Hepatocyte (in vitro differentiated cells): ENCODE data around the gene TSPEAR. TPM values are rescaled to one million over a fixed set of nuclear protein-coding genes. Genes with fewer than 3 reads are reported as not detected.

Experiments used
- DNase-seq: peaks from one replicate; pipeline ENCODE4 v3.0.0-alpha.2; 2016; ENCODE audit warnings: low spot score
- H2AFZ ChIP-seq: fragments of 200-600 bp; sonication (generic); 2 replicates; pipeline ENCODE4 v1.6.0; 2016; ENCODE audit warnings: antibody characterized with exemption, mild to moderate bottlenecking
- H3K27ac ChIP-seq: fragments of 200-600 bp; sonication (generic); 2 replicates; pipeline ENCODE4 v1.5.1; 2016; ENCODE audit warnings: mild to moderate bottlenecking
- H3K27me3 ChIP-seq: fragments of 200-600 bp; sonication (generic); 2 replicates; pipeline ENCODE4 v1.6.1; 2016
- H3K36me3 ChIP-seq: fragments of 200-600 bp; sonication (generic); replicated peaks from 2 replicates; pipeline ENCODE4 v1.5.1; 2016; ENCODE audit warnings: low read depth; ENCODE audit not compliant: insufficient read depth
- H3K4me1 ChIP-seq: fragments of 200-600 bp; sonication (generic); 2 replicates; pipeline ENCODE4 v1.5.1; 2016; ENCODE audit warnings: mild to moderate bottlenecking, moderate library complexity; ENCODE audit not compliant: insufficient read depth
- H3K4me2 ChIP-seq: fragments of 200-600 bp; sonication (generic); 2 replicates; pipeline ENCODE4 v1.6.0; 2016
- H3K4me3 ChIP-seq: fragments of 200-600 bp; sonication (generic); 2 replicates; pipeline ENCODE4 v1.5.1; 2016; ENCODE audit warnings: mild to moderate bottlenecking
- H3K79me2 ChIP-seq: fragments of 200-600 bp; sonication (generic); 2 replicates; pipeline ENCODE4 v1.6.0; 2017; ENCODE audit warnings: mild to moderate bottlenecking
- H3K9me2 ChIP-seq: fragments of 200-600 bp; sonication (generic); replicated peaks from 2 replicates; pipeline ENCODE4 v1.6.0; 2017; ENCODE audit warnings: mild to moderate bottlenecking; ENCODE audit not compliant: insufficient read depth
- H3K9me3 ChIP-seq: fragments of 200-600 bp; sonication (generic); 2 replicates; pipeline ENCODE4 v1.5.1; 2016; ENCODE audit warnings: low read depth, mild to moderate bottlenecking
- H4K20me1 ChIP-seq: fragments of 200-600 bp; sonication (generic); 2 replicates; pipeline ENCODE4 v1.6.0; 2016; ENCODE audit warnings: mild to moderate bottlenecking; ENCODE audit not compliant: insufficient read depth, poor library complexity, severe bottlenecking
- EZH2 ChIP-seq: fragments of 200-600 bp; sonication (generic); IDR thresholded peaks from 2 replicates; pipeline ENCODE4 v1.6.1; 2016; ENCODE audit warnings: antibody characterized with exemption, mild to moderate bottlenecking, borderline replicate concordance
- EZH2phosphoT487 ChIP-seq: fragments of 200-600 bp; sonication (generic); IDR thresholded peaks from one replicate; pipeline ENCODE4 v1.6.1; 2018; ENCODE audit warnings: antibody characterized with exemption, mild to moderate bottlenecking, low read depth, moderate library complexity; ENCODE audit not compliant: unreplicated experiment, severe bottlenecking
- WGBS: methylation state at CpG from one replicate; pipeline ENCODE4 v1.1.6; 2016; ENCODE audit warnings: low lambda C conversion rate; ENCODE audit errors: missing lambda C conversion rate; 5-methylcytosine and 5-hydroxymethylcytosine counted together
- polyA plus RNA-seq: library from polyadenylated mRNA; unstranded; fragments of >200 nt; fragmentation: Nextera tagmentation; extraction: Ambion mirVana; gene quantifications from 2 replicates; pipeline ENCODE4 v1.2.1, GENCODE V29; 2016
- total RNA-seq: library from RNA; depleted of rRNA; stranded (reverse); fragments of >200 nt; gene quantifications from 2 replicates; pipeline ENCODE4 v1.2.3, GENCODE V29; 2014
- TF ChIP-seq, protein P1 (sequence below): fragments of 200-600 bp; sonication (generic); IDR thresholded peaks from 2 replicates; pipeline ENCODE4 v1.5.1; 2016; ENCODE audit warnings: antibody characterized with exemption, mild to moderate bottlenecking; ENCODE audit not compliant: poor library complexity

Gene TSPEAR
- total and polyA plus RNA-seq, 2 experiments from 2014 or later: 0.35 TPM; not detected in 1

DNA sequence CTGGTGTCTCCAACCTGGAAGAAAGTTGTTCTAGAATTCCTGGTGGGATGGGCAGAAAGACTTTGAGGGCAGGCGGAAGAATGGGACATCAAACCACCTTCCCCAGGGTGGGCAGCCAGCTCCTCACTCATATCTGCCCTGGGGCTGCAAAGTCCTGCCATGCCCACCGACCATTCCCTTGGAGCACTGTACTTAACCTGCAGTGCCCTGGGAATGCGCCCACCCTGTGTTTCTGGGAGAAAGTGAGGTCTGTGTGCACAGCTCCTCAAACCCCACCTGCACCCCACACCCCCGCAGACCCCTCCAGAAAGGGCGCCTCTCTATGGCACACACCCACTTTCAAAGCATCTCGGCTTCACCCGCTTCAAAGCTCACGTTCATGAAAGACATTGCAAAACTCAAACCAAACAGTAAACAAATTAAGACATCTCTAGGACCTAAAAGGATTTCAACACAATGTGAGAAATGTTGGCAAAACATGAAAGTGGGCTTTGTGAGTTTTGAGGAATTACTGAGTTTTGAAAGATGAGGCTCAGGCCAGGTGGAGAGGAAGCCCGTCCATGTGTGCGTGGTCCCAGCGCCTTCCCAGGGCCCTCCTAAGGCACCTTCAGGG, 196.5 kb downstream of the TSPEAR start:
- peaks cover 3% of the 10 kb centered on the region for H3K4me1 ChIP-seq
- 75% methylated on average over 10 of the region's 11 CpGs for WGBS
- no peak overlapping the region for H3K4me3 ChIP-seq
- no peaks in the 10 kb centered on the region for H3K79me2 ChIP-seq
- no peak for TF ChIP-seq EZH2
- TF ChIP-seq, protein P1, sequence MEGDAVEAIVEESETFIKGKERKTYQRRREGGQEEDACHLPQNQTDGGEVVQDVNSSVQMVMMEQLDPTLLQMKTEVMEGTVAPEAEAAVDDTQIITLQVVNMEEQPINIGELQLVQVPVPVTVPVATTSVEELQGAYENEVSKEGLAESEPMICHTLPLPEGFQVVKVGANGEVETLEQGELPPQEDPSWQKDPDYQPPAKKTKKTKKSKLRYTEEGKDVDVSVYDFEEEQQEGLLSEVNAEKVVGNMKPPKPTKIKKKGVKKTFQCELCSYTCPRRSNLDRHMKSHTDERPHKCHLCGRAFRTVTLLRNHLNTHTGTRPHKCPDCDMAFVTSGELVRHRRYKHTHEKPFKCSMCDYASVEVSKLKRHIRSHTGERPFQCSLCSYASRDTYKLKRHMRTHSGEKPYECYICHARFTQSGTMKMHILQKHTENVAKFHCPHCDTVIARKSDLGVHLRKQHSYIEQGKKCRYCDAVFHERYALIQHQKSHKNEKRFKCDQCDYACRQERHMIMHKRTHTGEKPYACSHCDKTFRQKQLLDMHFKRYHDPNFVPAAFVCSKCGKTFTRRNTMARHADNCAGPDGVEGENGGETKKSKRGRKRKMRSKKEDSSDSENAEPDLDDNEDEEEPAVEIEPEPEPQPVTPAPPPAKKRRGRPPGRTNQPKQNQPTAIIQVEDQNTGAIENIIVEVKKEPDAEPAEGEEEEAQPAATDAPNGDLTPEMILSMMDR: no peak
- no peak for TF ChIP-seq EZH2phosphoT487
- no peaks in the 10 kb centered on the region for H3K9me3 ChIP-seq
- no peaks in the 10 kb centered on the region for H3K9me2 ChIP-seq
- H4K20me1 ChIP-seq: no peaks in the 10 kb centered on the region
- no peak for DNase-seq
- H3K4me2 ChIP-seq: no peak overlapping the region
- H3K27ac ChIP-seq: no peak overlapping the region
- H3K27me3 ChIP-seq: no peaks in the 10 kb centered on the region
- no peaks in the 10 kb centered on the region for H3K36me3 ChIP-seq
- no peak overlapping the region for H2AFZ ChIP-seq

DNA sequence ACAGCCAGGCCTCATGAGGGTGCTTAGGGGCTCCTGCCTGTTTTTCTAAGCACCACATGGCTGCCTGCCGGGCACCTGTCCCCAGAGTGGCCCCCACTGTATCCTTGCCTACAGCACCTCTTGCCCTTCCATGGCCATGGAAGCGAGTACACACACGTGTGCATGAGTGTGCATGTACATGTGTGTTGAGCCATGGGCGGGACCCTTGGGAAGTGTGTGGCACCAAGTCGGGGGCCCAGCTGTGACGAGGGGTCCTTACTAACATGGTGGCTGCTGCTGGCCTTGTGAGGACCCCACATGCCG, 197.2 kb downstream of the TSPEAR start:
- Histone ChIP-seq H3K4me3 (no peak overlapping the region), H3K27ac (no peak overlapping the region), H3K4me1 (peaks cover 3% of the 10 kb centered on the region), H3K27me3 (no peaks in the 10 kb centered on the region), H4K20me1 (no peaks in the 10 kb centered on the region), H3K9me2 (no peaks in the 10 kb centered on the region), H3K79me2 (no peaks in the 10 kb centered on the region), H3K36me3 (no peaks in the 10 kb centered on the region), H3K4me2 (no peak overlapping the region), H2AFZ (no peak overlapping the region), H3K9me3 (no peaks in the 10 kb centered on the region)
- TF ChIP-seq EZH2phosphoT487 (no peak), EZH2 (no peak)
- TF ChIP-seq, protein P1: no peak
- DNase-seq: no peak
- 94% methylated on average over 7 of the region's 7 CpGs for WGBS

DNA sequence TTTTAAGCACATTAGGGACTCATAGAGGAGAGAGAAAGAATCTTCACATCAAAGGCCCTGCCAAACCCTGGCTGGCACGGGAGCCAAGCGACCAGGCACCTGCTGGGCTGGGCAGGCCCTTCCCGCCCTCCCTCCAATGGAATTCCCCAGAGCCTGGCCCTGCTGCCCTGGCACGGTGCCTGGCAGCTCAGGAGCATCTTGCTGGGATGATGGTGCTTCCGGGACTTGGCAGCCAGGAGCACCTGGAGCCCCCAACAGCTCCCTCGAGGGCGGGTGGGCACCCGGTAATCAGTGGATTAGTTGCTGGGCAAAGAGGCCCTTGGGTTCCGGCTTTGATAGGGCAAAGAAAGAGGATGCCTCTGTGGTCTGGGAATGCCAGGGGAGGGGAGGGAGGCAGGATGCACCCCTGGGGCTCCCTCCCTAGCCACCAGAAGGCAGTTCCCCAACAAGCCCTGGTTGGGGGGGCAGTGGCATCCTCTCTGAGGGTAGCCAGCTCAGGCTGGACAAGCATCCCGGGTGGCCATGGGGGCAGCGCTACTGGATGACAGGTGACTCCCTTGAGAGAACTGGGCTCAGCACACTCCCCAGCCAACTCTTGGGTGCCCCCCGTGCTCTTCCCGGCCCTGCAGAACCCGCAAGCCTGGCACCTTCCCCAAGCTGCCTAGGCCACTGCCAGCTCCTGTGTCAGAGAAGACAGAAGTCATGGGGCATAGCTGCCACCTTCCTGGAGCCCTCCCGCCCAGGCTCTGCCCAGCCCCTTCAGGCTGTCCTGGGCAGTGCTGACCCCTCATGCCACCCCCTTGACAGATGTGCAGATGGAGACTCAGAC, 197.8 kb downstream of the TSPEAR start:
- H2AFZ ChIP-seq: no peak overlapping the region
- H3K4me1 ChIP-seq: peaks cover 3% of the 10 kb centered on the region
- no peaks in the 10 kb centered on the region for H3K9me2 ChIP-seq
- H3K27ac ChIP-seq: no peak overlapping the region
- no peaks in the 10 kb centered on the region for H3K27me3 ChIP-seq
- no peak for TF ChIP-seq EZH2
- TF ChIP-seq, protein P1: no peak
- no peak for TF ChIP-seq EZH2phosphoT487
- WGBS: 96% methylated on average over 13 of the region's 15 CpGs
- no peak overlapping the region for H3K4me3 ChIP-seq
- DNase-seq: no peak
- H4K20me1 ChIP-seq: no peaks in the 10 kb centered on the region
- H3K79me2 ChIP-seq: no peaks in the 10 kb centered on the region
- no peaks in the 10 kb centered on the region for H3K9me3 ChIP-seq
- no peaks in the 10 kb centered on the region for H3K36me3 ChIP-seq
- no peak overlapping the region for H3K4me2 ChIP-seq
